Activated T-cell treated with anti-CD3 and anti-CD28 coated beads, Interleukin-2, amount 50 U/mL, for 48 hours (primary cell): ENCODE results near the gene MRPS18A.
A peak's percentile ranks its signal among the peaks of the same experiment; 100 is the strongest.
"Not testable (repeated sequence)": the region's sequence is repeated elsewhere in the genome, so short reads cannot be mapped to it uniquely, and the experiment has no call there.

Experiments
- DNase-seq, 2 experiments: peaks; one replicate each; pipeline ENCODE4 v3.0.0-alpha.2; 2020

MRPS18A gene

DNA sequence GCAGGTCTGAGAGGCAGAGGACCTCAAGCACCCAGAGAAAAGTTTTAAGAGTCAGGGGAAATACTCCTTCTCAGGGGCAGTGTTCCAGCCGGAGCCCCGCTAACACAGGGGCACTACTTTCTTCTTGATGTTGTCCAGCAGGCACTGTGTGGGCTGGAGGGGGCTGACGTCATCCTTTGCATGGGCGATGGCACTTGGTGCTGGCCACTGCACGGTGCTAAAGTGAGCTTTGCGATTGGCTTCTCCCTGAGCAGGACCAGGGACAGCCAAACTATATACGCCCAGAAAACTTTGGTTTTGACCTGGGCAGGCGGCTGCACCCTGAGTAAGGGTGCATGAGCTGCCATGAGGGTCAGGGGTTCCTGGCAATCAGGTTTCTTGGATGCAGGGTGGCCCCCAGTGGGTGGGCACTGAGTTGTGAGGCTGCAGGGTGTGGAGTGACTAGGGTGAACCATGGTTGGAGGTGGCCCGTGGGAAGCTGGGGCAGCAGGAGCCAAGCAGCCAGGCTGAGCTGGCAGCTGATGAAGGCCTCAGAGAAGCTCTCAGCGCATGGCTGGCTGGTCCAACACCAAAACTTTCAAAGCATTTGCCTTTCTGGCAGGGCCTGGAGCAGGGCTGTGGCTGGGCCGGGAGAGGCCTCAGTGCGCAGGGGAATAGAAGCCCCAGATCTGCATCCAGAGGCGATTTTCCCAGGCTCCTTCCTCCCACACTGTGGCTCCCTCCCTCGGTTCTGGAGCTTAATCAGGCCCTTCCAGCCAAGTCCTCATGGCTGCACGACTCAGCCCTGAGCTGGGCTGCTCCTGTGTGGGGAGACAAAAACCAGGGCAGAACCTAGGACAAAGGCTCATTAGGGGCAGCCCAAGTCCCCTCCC is 18.3 kb downstream of the MRPS18A start:
- no peak for DNase-seq

- peak; percentile 74 to 79 for DNase-seq
Measured at GRCh38 chr6:43668151-43669028, 19.2 kb downstream of the MRPS18A start.

DNA sequence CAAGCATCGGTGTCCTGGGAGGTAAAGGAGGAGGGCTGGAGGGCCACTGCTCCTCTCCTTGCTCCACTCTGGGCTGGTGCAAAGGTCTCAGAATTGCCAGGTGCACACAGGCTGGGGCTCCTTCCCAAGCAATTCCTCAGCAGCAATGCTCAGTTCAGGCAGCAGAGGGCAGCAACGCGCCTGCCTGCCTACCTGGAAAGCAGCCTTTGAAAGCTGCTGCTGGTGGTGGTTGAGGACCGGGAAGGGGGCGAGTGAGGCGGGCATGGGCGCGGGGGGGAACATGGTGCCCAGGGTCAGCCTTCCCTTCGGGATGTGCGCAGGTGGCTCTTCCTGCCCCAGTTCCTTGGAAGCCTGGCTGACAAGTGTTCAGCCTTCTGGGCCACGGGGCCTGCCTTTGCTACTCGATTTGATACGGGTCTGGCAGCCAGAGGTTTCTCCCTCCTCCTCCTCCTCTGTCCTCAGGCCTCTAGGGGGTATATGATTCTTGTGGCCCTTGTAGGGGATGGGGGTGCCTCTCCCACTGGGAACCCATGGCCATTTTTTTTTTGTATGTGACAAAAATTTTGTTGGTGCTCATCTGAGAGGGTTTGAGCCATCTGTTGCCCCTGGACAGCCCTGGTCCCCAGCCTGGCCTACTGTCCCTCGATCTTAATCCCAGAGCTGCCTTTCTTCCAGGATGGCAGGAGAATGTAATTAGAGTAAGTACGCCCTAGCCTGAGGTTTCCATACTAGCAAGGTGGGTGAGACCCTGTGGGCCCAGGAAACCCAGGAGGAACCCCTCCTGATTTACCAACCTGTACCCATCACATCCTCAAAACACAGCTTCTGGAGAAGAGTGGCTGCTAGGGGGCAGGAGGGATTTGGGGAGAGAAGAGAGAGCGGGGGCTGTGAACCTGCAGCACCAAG is 20.1 kb downstream of the MRPS18A start:
- DNase-seq: peak; percentile 80 to 87

GRCh38 chr6:43666196-43666920 is 21.2 kb downstream of the MRPS18A start:
- no peak for DNase-seq

- no peak for DNase-seq
Measured at GRCh38 chr6:43665376-43665775, 22.2 kb downstream of the MRPS18A start.

DNA sequence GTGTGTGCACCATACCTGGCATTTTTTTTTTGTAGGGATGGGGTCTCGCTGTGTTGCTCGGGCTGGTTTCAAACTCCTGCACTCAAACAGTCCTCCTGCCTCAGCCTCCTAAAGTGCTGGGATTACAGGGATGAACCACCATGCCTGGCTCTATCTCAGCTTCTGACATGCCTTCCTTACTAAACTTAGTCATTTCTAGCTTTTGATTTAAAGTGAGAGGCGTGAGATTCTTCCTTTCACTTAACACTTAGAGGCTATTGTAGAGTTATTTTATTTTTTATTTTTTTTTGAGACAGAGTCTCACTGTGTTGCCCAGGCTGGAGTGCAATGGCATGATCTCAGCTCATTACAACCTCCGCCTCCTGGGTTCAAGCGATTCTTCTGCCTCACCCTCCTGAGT is 24.6 kb downstream of the MRPS18A start:
- DNase-seq: not testable (repeated sequence)

DNA sequence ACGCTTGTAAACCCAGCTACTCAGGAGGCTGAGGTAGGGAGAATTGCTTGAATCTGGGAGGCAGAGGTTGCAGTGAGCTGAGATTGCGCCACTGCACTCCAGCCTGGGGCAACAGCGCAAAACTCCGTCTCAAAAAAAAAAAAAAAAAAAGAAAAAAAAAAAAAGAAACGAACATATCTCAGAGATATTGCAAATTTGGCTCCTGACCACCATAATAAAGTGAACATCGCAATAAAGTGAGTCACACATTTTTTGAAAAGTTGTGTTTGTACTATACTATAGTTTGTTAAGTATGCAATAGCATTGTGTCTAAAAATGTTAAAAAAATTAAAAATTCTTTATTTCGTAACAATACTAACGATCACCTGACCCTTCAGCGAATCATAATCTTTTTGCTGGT is 29.4 kb downstream of the MRPS18A start:
- DNase-seq: no peak

GRCh38 chr6:43657221-43657802 is 30.3 kb downstream of the MRPS18A start:
- DNase-seq: no peak

GRCh38 chr6:43652822-43653221 is 34.8 kb downstream of the MRPS18A start:
- not testable (repeated sequence) for DNase-seq

- DNase-seq: no peak
Measured at GRCh38 chr6:43648248-43648647, 39.3 kb downstream of the MRPS18A start.

GRCh38 chr6:43647613-43648012 is 40.0 kb downstream of the MRPS18A start:
- no peak for DNase-seq

DNA sequence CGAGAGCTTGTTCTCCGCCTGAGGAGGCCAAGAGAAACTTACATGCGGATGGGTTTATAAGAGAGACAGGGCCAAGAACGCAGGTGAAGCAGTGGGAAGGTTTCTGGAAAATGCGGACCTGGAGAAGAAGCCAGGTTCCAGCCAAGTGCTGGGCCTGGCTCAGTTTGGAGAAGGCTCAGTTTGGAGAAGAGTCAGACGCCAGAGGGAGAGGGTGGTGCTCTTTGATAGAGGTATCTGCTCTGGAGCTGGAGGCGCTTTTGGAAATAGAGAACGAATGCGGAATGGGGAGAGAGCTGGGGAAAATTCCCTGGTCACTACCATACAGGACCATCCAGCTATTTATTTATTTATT is 42.0 kb downstream of the MRPS18A start:
- DNase-seq: no peak

DNA sequence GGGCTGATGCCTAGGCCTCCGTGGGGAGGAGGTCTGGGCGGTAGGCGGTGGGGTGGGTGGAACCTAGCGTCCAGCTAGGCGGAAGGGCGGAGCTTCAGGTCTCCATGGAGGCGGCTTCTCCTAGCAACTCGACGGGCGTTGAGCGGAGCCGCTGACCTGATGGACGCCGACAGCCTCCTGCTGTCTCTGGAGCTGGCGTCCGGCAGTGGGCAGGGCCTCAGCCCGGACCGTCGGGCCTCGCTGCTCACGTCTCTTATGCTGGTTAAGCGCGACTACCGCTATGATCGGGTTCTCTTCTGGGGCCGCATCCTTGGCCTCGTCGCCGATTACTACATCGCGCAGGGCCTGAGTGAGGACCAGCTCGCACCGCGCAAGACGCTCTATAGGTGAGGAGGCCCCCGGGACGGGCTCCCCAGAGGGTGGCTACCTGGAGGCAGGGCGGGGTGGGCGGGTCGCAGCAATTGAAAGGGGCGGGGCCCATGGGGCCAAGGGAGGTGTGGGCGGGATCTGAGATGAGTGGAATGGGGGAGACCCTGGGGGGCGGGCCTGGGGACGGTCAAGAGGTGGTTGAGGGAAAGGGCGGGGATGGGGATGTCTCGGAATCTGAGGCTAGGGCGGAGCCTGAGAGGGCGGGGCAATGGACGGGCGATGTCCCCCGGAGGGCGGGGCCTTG is 42.5 kb downstream of the MRPS18A start, which contains the start of gene RSPH9:
RSPH9 (plus strand) TSS at position 97 of the 673 bp plus-strand sequence; CDS start at position 160, 63 bp downstream.
- peak; percentile 79 to 82 for DNase-seq

DNA sequence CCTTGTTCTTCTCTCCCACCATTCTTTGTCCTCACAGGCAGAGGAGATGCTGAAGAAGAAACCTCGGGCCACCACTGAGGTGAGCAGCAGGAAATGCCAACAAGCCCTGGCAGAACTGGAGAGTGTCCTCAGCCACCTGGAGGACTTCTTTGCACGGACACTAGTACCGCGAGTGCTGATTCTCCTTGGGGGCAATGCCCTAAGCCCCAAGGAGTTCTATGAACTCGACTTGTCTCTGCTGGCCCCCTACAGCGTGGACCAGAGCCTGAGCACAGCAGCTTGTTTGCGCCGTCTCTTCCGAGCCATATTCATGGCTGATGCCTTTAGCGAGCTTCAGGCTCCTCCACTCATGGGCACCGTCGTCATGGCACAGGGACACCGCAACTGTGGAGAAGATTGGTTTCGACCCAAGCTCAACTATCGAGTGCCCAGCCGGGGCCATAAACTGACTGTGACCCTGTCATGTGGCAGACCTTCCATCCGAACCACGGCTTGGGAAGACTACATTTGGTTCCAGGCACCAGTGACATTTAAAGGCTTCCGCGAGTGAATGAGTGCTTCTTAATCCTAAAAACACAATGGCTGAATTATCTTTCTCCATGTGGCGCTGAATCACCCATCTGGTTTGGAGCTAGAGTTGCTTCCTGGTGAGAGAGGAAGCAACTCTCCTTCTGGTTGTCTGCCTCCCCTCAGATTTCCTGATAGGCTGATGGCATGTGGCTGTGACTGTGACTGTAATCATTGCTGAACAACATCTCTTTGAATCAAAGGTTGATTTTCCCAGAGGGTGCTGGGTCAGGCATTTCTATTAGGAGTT is 47.4 kb downstream of the MRPS18A start:
- DNase-seq: no peak

GRCh38 chr6:43636308-43636659 is 51.3 kb downstream of the MRPS18A start:
- peak; percentile 32 for DNase-seq

DNA sequence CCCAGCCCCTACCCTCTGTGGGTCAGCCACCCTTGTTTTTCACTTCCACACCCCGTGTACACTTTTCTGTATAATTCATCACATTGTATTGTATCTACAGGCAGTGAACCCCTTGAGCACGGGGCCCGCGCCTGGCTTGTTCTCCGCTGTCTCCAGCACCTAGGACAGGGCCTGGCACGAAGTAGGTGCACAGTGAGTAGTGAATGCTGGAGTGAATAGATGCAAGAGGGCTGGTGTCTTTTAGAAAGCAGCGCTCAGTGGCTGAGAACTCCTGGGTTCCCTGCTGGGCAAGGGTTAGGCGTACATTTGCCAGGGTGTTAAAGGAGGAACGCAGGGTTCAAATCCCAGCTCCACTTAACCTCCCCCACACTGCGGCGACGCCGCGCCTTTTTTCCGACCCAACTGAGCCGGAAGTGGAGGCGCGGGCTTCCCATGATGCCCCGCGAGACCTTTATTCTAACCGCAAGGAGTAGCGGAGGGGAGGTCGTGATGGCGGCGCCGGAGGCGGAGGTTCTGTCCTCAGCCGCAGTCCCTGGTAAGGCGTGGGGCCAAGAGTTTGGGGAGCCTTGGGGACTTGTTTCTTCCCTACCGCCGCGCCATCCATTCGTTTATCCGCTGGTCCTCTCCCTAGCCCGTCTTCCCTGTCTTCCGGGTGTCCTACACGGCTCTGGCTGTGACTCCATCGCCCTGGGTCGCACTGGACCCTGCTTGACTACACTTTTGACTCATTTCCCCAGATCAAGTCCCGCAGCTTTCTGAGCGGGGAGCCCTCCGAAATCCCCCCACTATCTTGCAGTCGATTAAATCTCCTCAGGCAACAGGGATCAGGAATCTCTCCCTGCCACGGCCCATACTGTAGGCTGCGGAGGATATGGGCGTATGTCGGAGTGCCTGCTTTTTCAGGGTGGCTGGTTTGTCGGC is 51.9 kb downstream of the MRPS18A start, which contains the start of gene MAD2L1BP:
MAD2L1BP (plus strand) TSS at position 454 of the 921 bp plus-strand sequence; CDS start at position 490, 36 bp downstream.
- peak; percentile 92 for DNase-seq

- no peak for DNase-seq
Measured at GRCh38 chr6:43634702-43635303, 52.8 kb downstream of the MRPS18A start.

- not testable (repeated sequence) for DNase-seq
Measured at GRCh38 chr6:43633002-43633401, 54.6 kb downstream of the MRPS18A start.
